Activated CD8-positive, alpha-beta T cell treated with anti-CD3 and anti-CD28 coated beads for 36 hours (primary cell): ENCODE measurements around the gene RECK. TPM values are rescaled to one million over a fixed set of nuclear protein-coding genes. Genes with fewer than 3 reads are reported as not detected.
"Not testable (repeated sequence)": the region's sequence is repeated elsewhere in the genome, so short reads cannot be mapped to it uniquely, and the experiment has no call there.

Source experiments
- ATAC-seq: fragments of 200-7000 bp; cut with Tn5 transposase; one replicate; pipeline ENCODE4 v1.10.0; 2021; ENCODE audit warnings: mild to moderate bottlenecking, moderate library complexity
- CTCF ChIA-PET: fragments of 350-600 bp; sonication (Branson Sonifier 250); formaldehyde crosslinking; loops from one replicate; lab custom pipeline; 2021; ENCODE audit warnings: antibody characterized with exemption; lab: Charles Lee
- POLR2A ChIA-PET: fragments of 350-600 bp; sonication (Branson Sonifier 250); formaldehyde crosslinking; loops from one replicate; lab custom pipeline; 2021; ENCODE audit warnings: antibody characterized with exemption; lab: Charles Lee
- DNase-seq: peaks from one replicate; pipeline ENCODE4 v3.0.0-alpha.2; 2020
- H3K27ac Mint-ChIP-seq: one replicate; pipeline ENCODE4 v1.8.0; 2021; ENCODE audit warnings: mild to moderate bottlenecking, mixed read lengths
- H3K27me3 Mint-ChIP-seq: one replicate; pipeline ENCODE4 v1.8.0; 2021; ENCODE audit warnings: mixed read lengths
- H3K36me3 Mint-ChIP-seq: one replicate; pipeline ENCODE4 v1.8.0; 2021; ENCODE audit warnings: low read depth, mixed read lengths
- H3K4me1 Mint-ChIP-seq: one replicate; pipeline ENCODE4 v1.8.0; 2021; ENCODE audit warnings: low read depth, mixed read lengths
- H3K4me3 Mint-ChIP-seq: one replicate; pipeline ENCODE4 v1.8.0; 2021; ENCODE audit warnings: mild to moderate bottlenecking, moderate library complexity, mixed read lengths
- H3K9me3 Mint-ChIP-seq: one replicate; pipeline ENCODE4 v1.8.0; 2021; ENCODE audit warnings: mixed read lengths
- CTCF ChIP-seq: fragments of 200-600 bp; IDR thresholded peaks from one replicate; pipeline ENCODE4 v1.8.0; 2022; ENCODE audit warnings: antibody characterized with exemption, mild to moderate bottlenecking
- intact Hi-C: fragments of 100-400 bp; cut with micrococcal nuclease; formaldehyde crosslinking; loops from one replicate; pipeline ENCODE4 v1.10.0; 2022
- total RNA-seq, 2 experiments: library from RNA; stranded (reverse); gene quantifications; one replicate each; pipeline ENCODE4 v1.2.3, GENCODE V29; 2021

The RECK gene
- 1 to 10 TPM; 5.3 to 6.5 TPM for total RNA-seq

- H3K36me3 Mint-ChIP-seq = no peaks in the 10 kb centered on the region
- peak within 1 kb of the TSS; percentile 69 for H3K27ac Mint-ChIP-seq
- ChIA-PET CTCF (interaction anchor here (1.1 to 6.8 kb wide), 7 partner anchors 9 to 408 kb away, joined by 3 to 47 read pairs (median 4); no protein-coding TSS in a partner anchor), POLR2A (interaction anchor here (0.6 to 1.2 kb wide), 3 partner anchors 9 to 95 kb away, joined by 3 to 5 read pairs (median 3); no protein-coding TSS in a partner anchor)
- H3K4me3 Mint-ChIP-seq = peak within 1 kb of the TSS; percentile 81
- intact Hi-C loops = no loop called here
- H3K27me3 Mint-ChIP-seq = no peaks in the 10 kb centered on the region
- TF ChIP-seq CTCF = no peak
- ATAC-seq (peak; percentile 97), DNase-seq (peak; percentile 94)
- no peaks in the 10 kb centered on the region for H3K9me3 Mint-ChIP-seq
- peaks cover 37% of the 10 kb centered on the region for H3K4me1 Mint-ChIP-seq
Measured at GRCh38 chr9:36036780-36037548, at the start of gene RECK. Gene RECK, plus strand, starts transcription at chr9:36036913. Its CDS starts 86 bp downstream, at chr9:36036999.

GRCh38 chr9:35990155-35990554, 46.6 kb upstream of the RECK start:
- no peak for DNase-seq
- no peaks in the 10 kb centered on the region for H3K36me3 Mint-ChIP-seq
- no peak overlapping the region for H3K27ac Mint-ChIP-seq
- ChIA-PET CTCF (interaction anchor here (1.0 kb wide), 1 partner anchor 18 kb away, joined by 4 read pairs; no protein-coding TSS in a partner anchor), POLR2A (interaction anchor here (1.0 kb wide), 1 partner anchor 126 kb away, joined by 3 read pairs; no protein-coding TSS in a partner anchor)
- no peak overlapping the region for H3K4me3 Mint-ChIP-seq
- no peaks in the 10 kb centered on the region for H3K4me1 Mint-ChIP-seq
- peaks cover 16% of the 10 kb centered on the region for H3K27me3 Mint-ChIP-seq
- intact Hi-C loops = no loop called here
- H3K9me3 Mint-ChIP-seq = no peaks in the 10 kb centered on the region
- TF ChIP-seq CTCF = no peak
- no peak for ATAC-seq

DNA sequence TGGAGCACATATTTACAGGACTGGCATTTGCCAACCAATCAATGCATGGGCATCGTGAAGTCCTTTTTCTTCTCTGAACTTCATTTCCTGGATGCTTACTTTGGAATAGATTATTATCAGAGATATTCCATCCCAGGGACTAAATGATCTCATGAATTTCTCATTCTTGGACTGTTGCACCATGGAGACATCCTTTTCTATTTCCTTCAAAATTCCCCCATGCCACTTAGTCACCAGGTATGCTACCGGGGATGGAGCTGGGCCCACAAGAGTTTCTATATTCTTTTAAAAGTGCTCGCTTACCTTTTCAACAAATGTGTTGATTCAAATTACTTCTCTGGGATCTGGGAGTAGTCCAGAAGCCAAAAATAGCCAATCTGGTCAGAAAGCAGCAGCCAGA, 43.6 kb upstream of the RECK start:
- H3K4me1 Mint-ChIP-seq, H3K9me3 Mint-ChIP-seq, intact Hi-C loops, H3K4me3 Mint-ChIP-seq, H3K27ac Mint-ChIP-seq, DNase-seq, POLR2A ChIA-PET, ATAC-seq, H3K36me3 Mint-ChIP-seq: not testable (repeated sequence)
- CTCF ChIA-PET = interaction anchor here (1.0 kb wide), 1 partner anchor 10 kb away, joined by 4 read pairs; no protein-coding TSS in a partner anchor
- peaks cover 11% of the 10 kb centered on the region for H3K27me3 Mint-ChIP-seq

DNA sequence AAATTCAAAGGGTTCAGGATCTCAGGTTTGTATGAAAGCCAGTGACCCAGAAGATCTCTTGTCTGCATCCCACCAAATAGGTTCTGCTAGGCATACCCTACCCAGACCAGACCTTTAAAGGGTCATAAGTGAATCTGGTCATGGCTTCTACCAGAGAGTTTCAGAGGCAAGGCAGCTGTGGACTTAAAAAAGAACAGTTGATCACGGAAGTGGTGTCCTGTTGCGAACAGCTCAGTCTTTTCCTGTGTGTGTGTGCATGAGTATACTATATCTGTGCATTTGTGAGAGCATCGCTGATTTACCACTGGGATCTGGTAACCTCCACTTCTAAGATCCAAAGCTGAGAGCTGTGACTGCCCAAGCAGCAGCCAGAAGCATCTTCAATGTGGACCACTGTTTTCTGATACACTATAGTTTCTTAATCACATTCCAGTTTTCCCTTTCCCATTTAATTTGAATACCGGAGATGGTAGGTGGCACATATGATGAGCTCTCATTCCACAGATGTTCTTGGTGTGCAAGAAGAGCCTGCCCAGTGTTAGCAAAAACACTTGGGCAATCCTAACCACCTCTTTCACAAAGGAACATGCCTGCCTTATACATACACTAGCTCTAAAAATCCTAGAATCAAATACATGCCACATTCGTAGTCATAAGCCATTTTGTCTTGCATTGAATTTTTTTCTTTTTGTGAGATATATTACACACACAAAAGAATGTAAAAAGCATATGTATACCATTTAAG, 42.6 kb upstream of the RECK start:
- CTCF ChIA-PET = interaction anchor here (1.2 to 2.2 kb wide), 5 partner anchors 12 to 39 kb away, joined by 3 to 10 read pairs (median 7); no protein-coding TSS in a partner anchor
- H3K27me3 Mint-ChIP-seq = peaks cover 11% of the 10 kb centered on the region

More for the DNA sequence above, 42.6 kb upstream of the RECK start:
- ATAC-seq (no peak), DNase-seq (no peak)
- H3K36me3 Mint-ChIP-seq = no peaks in the 10 kb centered on the region
- intact Hi-C loops = no loop called here
- H3K9me3 Mint-ChIP-seq = no peaks in the 10 kb centered on the region
- H3K4me3 Mint-ChIP-seq = no peak overlapping the region
- H3K4me1 Mint-ChIP-seq = no peaks in the 10 kb centered on the region
- POLR2A ChIA-PET = no interaction called here
- H3K27ac Mint-ChIP-seq = no peak overlapping the region
- no peak for TF ChIP-seq CTCF
